ENCODE data around the gene RGPD8. TPM values are rescaled to one million over a fixed set of nuclear protein-coding genes. Genes with fewer than 3 reads are reported as not detected.

The RGPD8 gene
- total RNA-seq, 1 experiment from 2014 or later: 8.3 TPM

DNA sequence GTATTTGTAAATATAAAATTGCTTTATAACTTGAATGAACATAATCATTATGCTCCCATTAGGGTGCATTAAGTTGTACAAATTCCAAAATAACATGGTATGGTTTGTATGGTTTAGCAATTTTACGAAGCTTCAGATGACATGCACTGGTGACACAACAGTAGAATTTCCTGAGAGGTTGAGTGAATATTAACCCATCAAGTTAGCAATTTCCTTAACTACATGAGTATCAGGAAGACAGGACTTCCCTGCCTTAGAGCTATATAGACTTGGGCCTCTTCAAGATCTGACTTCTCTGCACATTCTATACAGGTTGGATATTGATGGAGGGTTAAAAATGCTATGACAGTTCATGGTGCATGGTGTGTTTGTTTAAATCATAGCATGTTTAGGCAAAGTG lies 97.8 kb downstream of the RGPD8 start (continued):
- TF ChIP-seq, protein P1, sequence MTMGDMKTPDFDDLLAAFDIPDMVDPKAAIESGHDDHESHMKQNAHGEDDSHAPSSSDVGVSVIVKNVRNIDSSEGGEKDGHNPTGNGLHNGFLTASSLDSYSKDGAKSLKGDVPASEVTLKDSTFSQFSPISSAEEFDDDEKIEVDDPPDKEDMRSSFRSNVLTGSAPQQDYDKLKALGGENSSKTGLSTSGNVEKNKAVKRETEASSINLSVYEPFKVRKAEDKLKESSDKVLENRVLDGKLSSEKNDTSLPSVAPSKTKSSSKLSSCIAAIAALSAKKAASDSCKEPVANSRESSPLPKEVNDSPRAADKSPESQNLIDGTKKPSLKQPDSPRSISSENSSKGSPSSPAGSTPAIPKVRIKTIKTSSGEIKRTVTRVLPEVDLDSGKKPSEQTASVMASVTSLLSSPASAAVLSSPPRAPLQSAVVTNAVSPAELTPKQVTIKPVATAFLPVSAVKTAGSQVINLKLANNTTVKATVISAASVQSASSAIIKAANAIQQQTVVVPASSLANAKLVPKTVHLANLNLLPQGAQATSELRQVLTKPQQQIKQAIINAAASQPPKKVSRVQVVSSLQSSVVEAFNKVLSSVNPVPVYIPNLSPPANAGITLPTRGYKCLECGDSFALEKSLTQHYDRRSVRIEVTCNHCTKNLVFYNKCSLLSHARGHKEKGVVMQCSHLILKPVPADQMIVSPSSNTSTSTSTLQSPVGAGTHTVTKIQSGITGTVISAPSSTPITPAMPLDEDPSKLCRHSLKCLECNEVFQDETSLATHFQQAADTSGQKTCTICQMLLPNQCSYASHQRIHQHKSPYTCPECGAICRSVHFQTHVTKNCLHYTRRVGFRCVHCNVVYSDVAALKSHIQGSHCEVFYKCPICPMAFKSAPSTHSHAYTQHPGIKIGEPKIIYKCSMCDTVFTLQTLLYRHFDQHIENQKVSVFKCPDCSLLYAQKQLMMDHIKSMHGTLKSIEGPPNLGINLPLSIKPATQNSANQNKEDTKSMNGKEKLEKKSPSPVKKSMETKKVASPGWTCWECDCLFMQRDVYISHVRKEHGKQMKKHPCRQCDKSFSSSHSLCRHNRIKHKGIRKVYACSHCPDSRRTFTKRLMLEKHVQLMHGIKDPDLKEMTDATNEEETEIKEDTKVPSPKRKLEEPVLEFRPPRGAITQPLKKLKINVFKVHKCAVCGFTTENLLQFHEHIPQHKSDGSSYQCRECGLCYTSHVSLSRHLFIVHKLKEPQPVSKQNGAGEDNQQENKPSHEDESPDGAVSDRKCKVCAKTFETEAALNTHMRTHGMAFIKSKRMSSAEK (CRISPR knock-in tag; IDR thresholded peaks at IDR 0.05; ENCODE audit: borderline replicate concordance): no peak
- TF ChIP-seq CREM (CRISPR knock-in tag; IDR thresholded peaks at IDR 0.05) (no peak), E2F1 (CRISPR knock-in tag; IDR thresholded peaks at IDR 0.05) (no peak)

GRCh38 chr2:112332123-112332696 lies 101.2 kb downstream of the RGPD8 start:
- no peak for ATAC-seq

DNA sequence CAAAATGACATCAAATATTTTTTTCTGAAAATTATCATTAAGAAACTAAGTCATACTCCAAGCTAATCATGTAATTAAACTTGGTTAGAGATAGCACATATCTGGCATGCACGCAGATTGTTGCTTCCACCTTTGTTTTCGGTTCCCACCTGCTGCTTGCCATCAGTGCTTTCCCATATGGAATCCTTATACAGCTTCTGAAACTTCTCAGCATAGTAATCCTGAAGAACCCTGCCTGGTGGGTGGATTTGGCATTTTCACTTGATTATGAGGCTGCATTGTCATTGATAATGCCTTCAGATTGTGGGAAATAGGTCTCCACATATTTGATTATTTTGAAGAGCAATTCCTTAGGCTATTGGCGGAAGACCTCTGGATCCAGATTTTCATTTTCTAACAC lies 110.5 kb downstream of the RGPD8 start:
- H3K9me3 Mint-ChIP-seq: peaks cover 8% of the 10 kb centered on the region
- H3K27ac Mint-ChIP-seq: no peak overlapping the region; the same call in 1 of the 2 replicates
- TF ChIP-seq ZNF232 (CRISPR knock-in tag; IDR thresholded peaks at IDR 0.05): no peak
- TF ChIP-seq, protein P2, sequence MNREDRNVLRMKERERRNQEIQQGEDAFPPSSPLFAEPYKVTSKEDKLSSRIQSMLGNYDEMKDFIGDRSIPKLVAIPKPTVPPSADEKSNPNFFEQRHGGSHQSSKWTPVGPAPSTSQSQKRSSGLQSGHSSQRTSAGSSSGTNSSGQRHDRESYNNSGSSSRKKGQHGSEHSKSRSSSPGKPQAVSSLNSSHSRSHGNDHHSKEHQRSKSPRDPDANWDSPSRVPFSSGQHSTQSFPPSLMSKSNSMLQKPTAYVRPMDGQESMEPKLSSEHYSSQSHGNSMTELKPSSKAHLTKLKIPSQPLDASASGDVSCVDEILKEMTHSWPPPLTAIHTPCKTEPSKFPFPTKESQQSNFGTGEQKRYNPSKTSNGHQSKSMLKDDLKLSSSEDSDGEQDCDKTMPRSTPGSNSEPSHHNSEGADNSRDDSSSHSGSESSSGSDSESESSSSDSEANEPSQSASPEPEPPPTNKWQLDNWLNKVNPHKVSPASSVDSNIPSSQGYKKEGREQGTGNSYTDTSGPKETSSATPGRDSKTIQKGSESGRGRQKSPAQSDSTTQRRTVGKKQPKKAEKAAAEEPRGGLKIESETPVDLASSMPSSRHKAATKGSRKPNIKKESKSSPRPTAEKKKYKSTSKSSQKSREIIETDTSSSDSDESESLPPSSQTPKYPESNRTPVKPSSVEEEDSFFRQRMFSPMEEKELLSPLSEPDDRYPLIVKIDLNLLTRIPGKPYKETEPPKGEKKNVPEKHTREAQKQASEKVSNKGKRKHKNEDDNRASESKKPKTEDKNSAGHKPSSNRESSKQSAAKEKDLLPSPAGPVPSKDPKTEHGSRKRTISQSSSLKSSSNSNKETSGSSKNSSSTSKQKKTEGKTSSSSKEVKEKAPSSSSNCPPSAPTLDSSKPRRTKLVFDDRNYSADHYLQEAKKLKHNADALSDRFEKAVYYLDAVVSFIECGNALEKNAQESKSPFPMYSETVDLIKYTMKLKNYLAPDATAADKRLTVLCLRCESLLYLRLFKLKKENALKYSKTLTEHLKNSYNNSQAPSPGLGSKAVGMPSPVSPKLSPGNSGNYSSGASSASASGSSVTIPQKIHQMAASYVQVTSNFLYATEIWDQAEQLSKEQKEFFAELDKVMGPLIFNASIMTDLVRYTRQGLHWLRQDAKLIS (CRISPR knock-in tag; IDR thresholded peaks at IDR 0.05; ENCODE audit: borderline replicate concordance): no peak
- no peak for TF ChIP-seq GTF2I (CRISPR knock-in tag; conservative IDR thresholded peaks at IDR 0.05)
- TF ChIP-seq JUN (CRISPR knock-in tag; IDR thresholded peaks at IDR 0.05): no peak
- no peak for TF ChIP-seq ZBTB43 (CRISPR knock-in tag; IDR thresholded peaks at IDR 0.05)
- TF ChIP-seq NR2C2 (CRISPR knock-in tag; IDR thresholded peaks at IDR 0.05): no peak
- TF ChIP-seq TP53 (CRISPR knock-in tag; IDR thresholded peaks at IDR 0.05): no peak
- TF ChIP-seq TCF7 (CRISPR knock-in tag; IDR thresholded peaks at IDR 0.05; ENCODE audit: low read depth): no peak
- no peak for TF ChIP-seq NR1H2 (CRISPR knock-in tag; IDR thresholded peaks at IDR 0.05)
- no peak for TF ChIP-seq SOX15 (CRISPR knock-in tag; IDR thresholded peaks at IDR 0.05)
- TF ChIP-seq NFE2L1 (CRISPR knock-in tag; IDR thresholded peaks at IDR 0.05): no peak
- no peak for TF ChIP-seq CREB1 (CRISPR knock-in tag; IDR thresholded peaks at IDR 0.05)
- TF ChIP-seq, protein P3, sequence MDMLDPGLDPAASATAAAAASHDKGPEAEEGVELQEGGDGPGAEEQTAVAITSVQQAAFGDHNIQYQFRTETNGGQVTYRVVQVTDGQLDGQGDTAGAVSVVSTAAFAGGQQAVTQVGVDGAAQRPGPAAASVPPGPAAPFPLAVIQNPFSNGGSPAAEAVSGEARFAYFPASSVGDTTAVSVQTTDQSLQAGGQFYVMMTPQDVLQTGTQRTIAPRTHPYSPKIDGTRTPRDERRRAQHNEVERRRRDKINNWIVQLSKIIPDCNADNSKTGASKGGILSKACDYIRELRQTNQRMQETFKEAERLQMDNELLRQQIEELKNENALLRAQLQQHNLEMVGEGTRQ (CRISPR knock-in tag; IDR thresholded peaks at IDR 0.05): no peak
- no peak for TF ChIP-seq NFYB (CRISPR knock-in tag; conservative IDR thresholded peaks at IDR 0.05; ENCODE audit: low read depth)
- TF ChIP-seq SMAD4 (CRISPR knock-in tag; IDR thresholded peaks at IDR 0.05): no peak
- POLR2A ChIA-PET: no interaction called here
- H3K36me3 Mint-ChIP-seq: peaks cover 12% of the 10 kb centered on the region
- no peak for DNase-seq (ENCODE audit: low spot score)
- CTCF ChIA-PET: no interaction called here
- peaks cover 10% of the 10 kb centered on the region for H3K4me1 Mint-ChIP-seq
- H3K4me3 Mint-ChIP-seq: no peak overlapping the region
- ATAC-seq: no peak
- H3K27me3 Mint-ChIP-seq (ENCODE audit: low read depth): no peaks in the 10 kb centered on the region

More at GRCh38 chr2:112332123-112332696, 101.2 kb downstream of the RGPD8 start:
- peaks cover 7% of the 10 kb centered on the region; the same call in 1 of the 2 replicates for H3K9me3 Mint-ChIP-seq
- no peak overlapping the region for H3K4me3 Mint-ChIP-seq
- no peak overlapping the region for H3K27ac Mint-ChIP-seq
- TF ChIP-seq ZSCAN18 (CRISPR knock-in tag; IDR thresholded peaks at IDR 0.05) (no peak), ZNF121 (CRISPR knock-in tag; IDR thresholded peaks at IDR 0.05) (peak; percentile 36; the same call in 1 of the 2 replicates), TP53 (CRISPR knock-in tag; IDR thresholded peaks at IDR 0.05) (no peak)
- ChIA-PET POLR2A (no interaction called here), CTCF (no interaction called here)
- H3K27me3 Mint-ChIP-seq (ENCODE audit: low read depth): no peaks in the 10 kb centered on the region
- no peak for DNase-seq (ENCODE audit: low spot score)
- H3K4me1 Mint-ChIP-seq: 0 out of 2 replicates have a peak, but pooled peaks cover 5% of the 10 kb centered on the region
- peaks cover 17% of the 10 kb centered on the region for H3K36me3 Mint-ChIP-seq

All from WTC11 (cell line).